WTC11 (cell line): ENCODE results near the gene ALK. TPM values are rescaled to one million over a fixed set of nuclear protein-coding genes. Genes with fewer than 3 reads are reported as not detected.

ENCODE experiments used
- ATAC-seq: fragments of 200-7000 bp; cut with Tn5 transposase; 2 replicates; pipeline ENCODE4 v1.10.0; 2021; ENCODE audit warnings: mild to moderate bottlenecking, moderate library complexity
- CTCF ChIA-PET: fragments of 300-600 bp; sonication (Branson Sonifier 250); formaldehyde crosslinking; loops from one replicate; lab custom pipeline; 2021; ENCODE audit warnings: antibody characterized with exemption; lab: Charles Lee
- POLR2A ChIA-PET: fragments of 350-600 bp; sonication (Branson Sonifier 250); formaldehyde crosslinking; loops from one replicate; lab custom pipeline; 2021; ENCODE audit warnings: antibody characterized with exemption; lab: Charles Lee
- DNase-seq: peaks from one replicate; pipeline ENCODE4 v3.0.0; 2021; ENCODE audit warnings: low spot score
- H3K27ac Mint-ChIP-seq: 2 replicates; pipeline ENCODE4 v1.8.0; 2021; ENCODE audit warnings: mixed read lengths
- H3K27me3 Mint-ChIP-seq: 2 replicates; pipeline ENCODE4 v1.8.0; 2021; ENCODE audit warnings: low read depth, mild to moderate bottlenecking, moderate library complexity, mixed read lengths
- H3K36me3 Mint-ChIP-seq: 2 replicates; pipeline ENCODE4 v1.8.0; 2021; ENCODE audit warnings: mixed read lengths
- H3K4me1 Mint-ChIP-seq: 2 replicates; pipeline ENCODE4 v1.8.0; 2022; ENCODE audit warnings: mixed read lengths
- H3K4me3 Mint-ChIP-seq: 2 replicates; pipeline ENCODE4 v1.8.0; 2021; ENCODE audit warnings: mild to moderate bottlenecking, moderate library complexity, mixed read lengths
- H3K9me3 Mint-ChIP-seq: 2 replicates; pipeline ENCODE4 v1.8.0; 2021; ENCODE audit warnings: mixed read lengths
- ATF1 ChIP-seq: sonication (generic); formaldehyde crosslinking; IDR thresholded peaks from 2 replicates; pipeline ENCODE4 v1.8.1; 2023; ENCODE audit warnings: mild to moderate bottlenecking, moderate library complexity, missing genetic modification reagents
- CREB1 ChIP-seq: sonication (generic); formaldehyde crosslinking; IDR thresholded peaks from 2 replicates; pipeline ENCODE4 v1.8.0; 2023; ENCODE audit warnings: mild to moderate bottlenecking, missing genetic modification reagents
- EMX1 ChIP-seq: fragments of 250-450 bp; sonication (Bioruptor Pico); IDR thresholded peaks from 2 replicates; pipeline ENCODE4 v1.8.0; 2021; ENCODE audit warnings: mild to moderate bottlenecking
- ESRRA ChIP-seq: sonication (generic); formaldehyde crosslinking; IDR thresholded peaks from 2 replicates; pipeline ENCODE4 v1.8.1; 2022; ENCODE audit warnings: mild to moderate bottlenecking, missing genetic modification reagents, borderline replicate concordance
- FOXJ3 ChIP-seq: sonication (generic); formaldehyde crosslinking; IDR thresholded peaks from 2 replicates; pipeline ENCODE4 v1.9.0; 2021; ENCODE audit warnings: missing genetic modification reagents, mild to moderate bottlenecking, borderline replicate concordance
- FOXK1 ChIP-seq: sonication (generic); formaldehyde crosslinking; IDR thresholded peaks from 2 replicates; pipeline ENCODE4 v1.8.0; 2022; ENCODE audit warnings: mild to moderate bottlenecking, moderate library complexity, missing genetic modification reagents
- GABPB1 ChIP-seq: sonication (generic); formaldehyde crosslinking; IDR thresholded peaks from 2 replicates; pipeline ENCODE4 v1.8.1; 2023; ENCODE audit warnings: mild to moderate bottlenecking, missing genetic modification reagents
- JAZF1 ChIP-seq: fragments of 250-450 bp; sonication (Bioruptor Pico); IDR thresholded peaks from 2 replicates; pipeline ENCODE4 v1.9.0; 2021; ENCODE audit warnings: moderate library complexity, mild to moderate bottlenecking, inconsistent platforms
- RELA ChIP-seq: sonication (generic); formaldehyde crosslinking; IDR thresholded peaks from 2 replicates; pipeline ENCODE4 v1.8.1; 2022; ENCODE audit warnings: missing genetic modification reagents, mild to moderate bottlenecking, borderline replicate concordance
- SP1 ChIP-seq: sonication (generic); formaldehyde crosslinking; conservative IDR thresholded peaks from 2 replicates; pipeline ENCODE4 v1.8.1; 2022; ENCODE audit warnings: missing genetic modification reagents
- TCF7 ChIP-seq: sonication (generic); formaldehyde crosslinking; IDR thresholded peaks from 2 replicates; pipeline ENCODE4 v1.8.0; 2022; ENCODE audit warnings: mild to moderate bottlenecking, low read depth, missing genetic modification reagents, moderate library complexity
- ZNF121 ChIP-seq: sonication (generic); formaldehyde crosslinking; IDR thresholded peaks from 2 replicates; pipeline ENCODE4 v1.8.0; 2023; ENCODE audit warnings: missing genetic modification reagents
- ZNF138 ChIP-seq: sonication (generic); formaldehyde crosslinking; conservative IDR thresholded peaks from 2 replicates; pipeline ENCODE4 v1.8.1; 2022; ENCODE audit warnings: mild to moderate bottlenecking, moderate library complexity, missing genetic modification reagents
- ZNF219 ChIP-seq: sonication (generic); formaldehyde crosslinking; IDR thresholded peaks from 2 replicates; pipeline ENCODE4 v1.8.0; 2023; ENCODE audit warnings: missing genetic modification reagents, mild to moderate bottlenecking, borderline replicate concordance
- ZNF232 ChIP-seq: sonication (generic); formaldehyde crosslinking; IDR thresholded peaks from 2 replicates; pipeline ENCODE4 v1.8.0; 2022; ENCODE audit warnings: mild to moderate bottlenecking, missing genetic modification reagents
- ZNF263 ChIP-seq: sonication (generic); formaldehyde crosslinking; IDR thresholded peaks from 2 replicates; pipeline ENCODE4 v1.8.1; 2022; ENCODE audit warnings: low read depth, mild to moderate bottlenecking, moderate library complexity, missing genetic modification reagents
- ZNF423 ChIP-seq: fragments of 250-450 bp; sonication (Bioruptor Pico); IDR thresholded peaks from 2 replicates; pipeline ENCODE4 v2.1.2; 2022; ENCODE audit warnings: mild to moderate bottlenecking, moderate library complexity
- total RNA-seq: library from RNA; stranded (reverse); gene quantifications from 3 replicates; pipeline ENCODE4 v1.2.3, GENCODE V29; 2021
- TF ChIP-seq, protein P1 (sequence below): fragments of 250-450 bp; sonication (Bioruptor Pico); conservative IDR thresholded peaks from 2 replicates; pipeline ENCODE4 v1.9.0; 2021; ENCODE audit warnings: mild to moderate bottlenecking
- TF ChIP-seq, protein P2 (sequence below): sonication (generic); formaldehyde crosslinking; IDR thresholded peaks from 2 replicates; pipeline ENCODE4 v1.8.0; 2022; ENCODE audit warnings: missing genetic modification reagents
- TF ChIP-seq, protein P3 (sequence below): fragments of 250-450 bp; sonication (Bioruptor Pico); IDR thresholded peaks from 2 replicates; pipeline ENCODE4 v1.9.0; 2021; ENCODE audit warnings: mild to moderate bottlenecking
- TF ChIP-seq, protein P4 (sequence below): fragments of 250-450 bp; sonication (Bioruptor Pico); IDR thresholded peaks from 2 replicates; pipeline ENCODE4 v1.8.0; 2021; ENCODE audit warnings: mild to moderate bottlenecking
- TF ChIP-seq, protein P5 (sequence below): sonication (generic); formaldehyde crosslinking; IDR thresholded peaks from 2 replicates; pipeline ENCODE4 v1.8.1; 2023; ENCODE audit warnings: mild to moderate bottlenecking, missing genetic modification reagents, moderate library complexity
- TF ChIP-seq, protein P6 (sequence below): fragments of 250-450 bp; sonication (Bioruptor Pico); IDR thresholded peaks from 2 replicates; pipeline ENCODE4 v2.1.2; 2022; ENCODE audit warnings: mild to moderate bottlenecking, moderate library complexity
- TF ChIP-seq, protein P7 (sequence below): sonication (generic); formaldehyde crosslinking; IDR thresholded peaks from 2 replicates; pipeline ENCODE4 v1.8.1; 2022; ENCODE audit warnings: mild to moderate bottlenecking, missing genetic modification reagents, moderate library complexity, borderline replicate concordance
- TF ChIP-seq, protein P8 (sequence below): sonication (generic); formaldehyde crosslinking; conservative IDR thresholded peaks from 2 replicates; pipeline ENCODE4 v1.8.1; 2022; ENCODE audit warnings: mild to moderate bottlenecking, missing genetic modification reagents

Gene ALK
- total RNA-seq, 1 experiment from 2014 or later, result not detected

DNA sequence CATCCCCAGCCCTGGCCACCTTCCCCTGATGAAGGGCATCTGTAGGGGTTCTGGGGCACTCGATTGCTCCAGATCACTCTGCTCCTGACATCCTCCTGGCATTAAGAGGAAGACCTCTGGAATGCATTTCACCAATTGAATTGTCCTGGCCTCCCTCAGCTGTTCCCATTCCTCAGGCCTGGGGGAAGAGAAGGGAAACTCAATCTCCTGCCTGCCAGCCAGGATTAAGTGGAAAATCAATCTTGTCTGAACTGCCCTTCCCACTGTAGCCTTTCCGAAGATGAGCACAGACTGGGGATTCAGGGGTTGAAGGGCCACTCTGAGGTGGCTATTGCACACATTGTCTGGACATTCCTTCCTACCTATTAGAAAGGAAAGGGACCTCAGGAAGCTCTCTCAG, 99.8 kb downstream of the ALK start:
- no peak for DNase-seq
- CTCF ChIA-PET, result no interaction called here

DNA sequence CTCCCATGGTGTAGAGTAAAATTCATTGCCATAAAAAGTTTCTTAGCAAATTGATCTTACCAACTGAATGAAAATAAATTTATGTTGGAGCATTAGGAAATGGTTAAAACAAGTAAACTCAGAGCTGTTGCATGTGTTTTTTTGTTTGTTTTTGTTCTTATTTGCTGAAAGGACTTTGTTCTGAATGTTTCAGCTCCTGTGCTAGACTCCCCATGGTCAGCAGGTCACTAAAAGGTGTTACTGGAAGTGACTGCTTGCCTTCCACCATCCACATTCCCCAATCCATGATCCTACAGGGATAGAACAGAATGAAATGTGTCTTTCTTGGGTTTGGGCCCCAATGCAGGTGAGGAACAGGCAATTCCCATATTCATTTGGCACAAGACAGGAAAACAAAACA, 101.8 kb downstream of the ALK start:
- ChIA-PET POLR2A (no interaction called here), CTCF (no interaction called here)
- Mint-ChIP-seq H3K4me3 (no peak overlapping the region), H3K27me3 (peaks cover 4% of the 10 kb centered on the region; the same call in 1 of the 2 replicates), H3K36me3 (peaks cover 19% of the 10 kb centered on the region), H3K9me3 (peaks cover 27% of the 10 kb centered on the region), H3K4me1 (peaks cover 16% of the 10 kb centered on the region), H3K27ac (no peak overlapping the region)
- DNase-seq (no peak), ATAC-seq (no peak)
- TF ChIP-seq ZNF121 (CRISPR knock-in tag) (no peak), FOXJ3 (CRISPR knock-in tag) (no peak), ATF1 (no peak), GABPB1 (CRISPR knock-in tag) (no peak), ZNF263 (no peak), EMX1 (CRISPR knock-in tag) (no peak), ESRRA (CRISPR knock-in tag) (no peak), CREB1 (no peak), ZNF138 (CRISPR knock-in tag) (no peak), ZNF219 (CRISPR knock-in tag) (no peak), ZNF423 (no peak)
- TF ChIP-seq, protein P1, sequence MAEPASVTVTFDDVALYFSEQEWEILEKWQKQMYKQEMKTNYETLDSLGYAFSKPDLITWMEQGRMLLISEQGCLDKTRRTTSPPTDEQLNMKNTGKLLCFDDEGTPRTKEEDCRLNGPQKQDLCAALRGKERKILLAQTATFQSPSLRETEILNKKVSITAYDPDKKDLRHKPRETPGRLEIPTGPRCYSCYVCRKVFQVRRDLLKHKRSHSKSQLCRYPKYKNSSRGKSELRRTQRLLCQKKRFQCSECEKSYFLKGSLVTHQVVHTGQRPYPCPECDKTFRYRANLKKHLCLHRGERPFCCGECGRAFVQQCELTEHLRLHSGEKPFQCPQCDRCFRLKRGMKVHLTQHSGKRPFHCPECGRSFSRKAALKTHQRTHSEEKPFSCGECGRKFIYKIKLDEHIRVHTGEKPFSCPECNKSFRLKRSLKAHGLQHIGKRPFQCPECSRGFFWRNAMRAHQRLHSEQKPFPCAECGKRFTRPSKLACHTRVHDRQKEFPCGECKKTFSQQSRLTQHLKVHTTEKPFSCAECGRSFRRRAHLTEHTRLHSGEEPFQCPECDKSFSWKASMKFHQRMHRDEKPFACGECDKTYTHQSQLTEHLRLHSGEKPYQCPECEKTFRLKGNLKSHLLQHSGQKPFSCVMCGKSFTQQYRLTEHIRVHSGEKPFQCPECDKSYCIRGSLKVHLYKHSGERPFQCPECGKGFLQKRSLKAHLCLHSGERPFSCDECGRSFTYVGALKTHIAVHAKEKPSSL, result no peak
- TF ChIP-seq, protein P2, sequence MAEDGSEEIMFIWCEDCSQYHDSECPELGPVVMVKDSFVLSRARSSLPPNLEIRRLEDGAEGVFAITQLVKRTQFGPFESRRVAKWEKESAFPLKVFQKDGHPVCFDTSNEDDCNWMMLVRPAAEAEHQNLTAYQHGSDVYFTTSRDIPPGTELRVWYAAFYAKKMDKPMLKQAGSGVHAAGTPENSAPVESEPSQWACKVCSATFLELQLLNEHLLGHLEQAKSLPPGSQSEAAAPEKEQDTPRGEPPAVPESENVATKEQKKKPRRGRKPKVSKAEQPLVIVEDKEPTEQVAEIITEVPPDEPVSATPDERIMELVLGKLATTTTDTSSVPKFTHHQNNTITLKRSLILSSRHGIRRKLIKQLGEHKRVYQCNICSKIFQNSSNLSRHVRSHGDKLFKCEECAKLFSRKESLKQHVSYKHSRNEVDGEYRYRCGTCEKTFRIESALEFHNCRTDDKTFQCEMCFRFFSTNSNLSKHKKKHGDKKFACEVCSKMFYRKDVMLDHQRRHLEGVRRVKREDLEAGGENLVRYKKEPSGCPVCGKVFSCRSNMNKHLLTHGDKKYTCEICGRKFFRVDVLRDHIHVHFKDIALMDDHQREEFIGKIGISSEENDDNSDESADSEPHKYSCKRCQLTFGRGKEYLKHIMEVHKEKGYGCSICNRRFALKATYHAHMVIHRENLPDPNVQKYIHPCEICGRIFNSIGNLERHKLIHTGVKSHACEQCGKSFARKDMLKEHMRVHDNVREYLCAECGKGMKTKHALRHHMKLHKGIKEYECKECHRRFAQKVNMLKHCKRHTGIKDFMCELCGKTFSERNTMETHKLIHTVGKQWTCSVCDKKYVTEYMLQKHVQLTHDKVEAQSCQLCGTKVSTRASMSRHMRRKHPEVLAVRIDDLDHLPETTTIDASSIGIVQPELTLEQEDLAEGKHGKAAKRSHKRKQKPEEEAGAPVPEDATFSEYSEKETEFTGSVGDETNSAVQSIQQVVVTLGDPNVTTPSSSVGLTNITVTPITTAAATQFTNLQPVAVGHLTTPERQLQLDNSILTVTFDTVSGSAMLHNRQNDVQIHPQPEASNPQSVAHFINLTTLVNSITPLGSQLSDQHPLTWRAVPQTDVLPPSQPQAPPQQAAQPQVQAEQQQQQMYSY (CRISPR knock-in tag), result no peak
- TF ChIP-seq, protein P3, sequence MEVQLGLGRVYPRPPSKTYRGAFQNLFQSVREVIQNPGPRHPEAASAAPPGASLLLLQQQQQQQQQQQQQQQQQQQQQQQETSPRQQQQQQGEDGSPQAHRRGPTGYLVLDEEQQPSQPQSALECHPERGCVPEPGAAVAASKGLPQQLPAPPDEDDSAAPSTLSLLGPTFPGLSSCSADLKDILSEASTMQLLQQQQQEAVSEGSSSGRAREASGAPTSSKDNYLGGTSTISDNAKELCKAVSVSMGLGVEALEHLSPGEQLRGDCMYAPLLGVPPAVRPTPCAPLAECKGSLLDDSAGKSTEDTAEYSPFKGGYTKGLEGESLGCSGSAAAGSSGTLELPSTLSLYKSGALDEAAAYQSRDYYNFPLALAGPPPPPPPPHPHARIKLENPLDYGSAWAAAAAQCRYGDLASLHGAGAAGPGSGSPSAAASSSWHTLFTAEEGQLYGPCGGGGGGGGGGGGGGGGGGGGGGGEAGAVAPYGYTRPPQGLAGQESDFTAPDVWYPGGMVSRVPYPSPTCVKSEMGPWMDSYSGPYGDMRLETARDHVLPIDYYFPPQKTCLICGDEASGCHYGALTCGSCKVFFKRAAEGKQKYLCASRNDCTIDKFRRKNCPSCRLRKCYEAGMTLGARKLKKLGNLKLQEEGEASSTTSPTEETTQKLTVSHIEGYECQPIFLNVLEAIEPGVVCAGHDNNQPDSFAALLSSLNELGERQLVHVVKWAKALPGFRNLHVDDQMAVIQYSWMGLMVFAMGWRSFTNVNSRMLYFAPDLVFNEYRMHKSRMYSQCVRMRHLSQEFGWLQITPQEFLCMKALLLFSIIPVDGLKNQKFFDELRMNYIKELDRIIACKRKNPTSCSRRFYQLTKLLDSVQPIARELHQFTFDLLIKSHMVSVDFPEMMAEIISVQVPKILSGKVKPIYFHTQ (CRISPR knock-in tag), result no peak
- TF ChIP-seq, protein P4, sequence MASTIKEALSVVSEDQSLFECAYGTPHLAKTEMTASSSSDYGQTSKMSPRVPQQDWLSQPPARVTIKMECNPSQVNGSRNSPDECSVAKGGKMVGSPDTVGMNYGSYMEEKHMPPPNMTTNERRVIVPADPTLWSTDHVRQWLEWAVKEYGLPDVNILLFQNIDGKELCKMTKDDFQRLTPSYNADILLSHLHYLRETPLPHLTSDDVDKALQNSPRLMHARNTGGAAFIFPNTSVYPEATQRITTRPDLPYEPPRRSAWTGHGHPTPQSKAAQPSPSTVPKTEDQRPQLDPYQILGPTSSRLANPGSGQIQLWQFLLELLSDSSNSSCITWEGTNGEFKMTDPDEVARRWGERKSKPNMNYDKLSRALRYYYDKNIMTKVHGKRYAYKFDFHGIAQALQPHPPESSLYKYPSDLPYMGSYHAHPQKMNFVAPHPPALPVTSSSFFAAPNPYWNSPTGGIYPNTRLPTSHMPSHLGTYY (CRISPR knock-in tag), result no peak
- TF ChIP-seq, protein P5, sequence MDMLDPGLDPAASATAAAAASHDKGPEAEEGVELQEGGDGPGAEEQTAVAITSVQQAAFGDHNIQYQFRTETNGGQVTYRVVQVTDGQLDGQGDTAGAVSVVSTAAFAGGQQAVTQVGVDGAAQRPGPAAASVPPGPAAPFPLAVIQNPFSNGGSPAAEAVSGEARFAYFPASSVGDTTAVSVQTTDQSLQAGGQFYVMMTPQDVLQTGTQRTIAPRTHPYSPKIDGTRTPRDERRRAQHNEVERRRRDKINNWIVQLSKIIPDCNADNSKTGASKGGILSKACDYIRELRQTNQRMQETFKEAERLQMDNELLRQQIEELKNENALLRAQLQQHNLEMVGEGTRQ, result no peak
- TF ChIP-seq, protein P6, sequence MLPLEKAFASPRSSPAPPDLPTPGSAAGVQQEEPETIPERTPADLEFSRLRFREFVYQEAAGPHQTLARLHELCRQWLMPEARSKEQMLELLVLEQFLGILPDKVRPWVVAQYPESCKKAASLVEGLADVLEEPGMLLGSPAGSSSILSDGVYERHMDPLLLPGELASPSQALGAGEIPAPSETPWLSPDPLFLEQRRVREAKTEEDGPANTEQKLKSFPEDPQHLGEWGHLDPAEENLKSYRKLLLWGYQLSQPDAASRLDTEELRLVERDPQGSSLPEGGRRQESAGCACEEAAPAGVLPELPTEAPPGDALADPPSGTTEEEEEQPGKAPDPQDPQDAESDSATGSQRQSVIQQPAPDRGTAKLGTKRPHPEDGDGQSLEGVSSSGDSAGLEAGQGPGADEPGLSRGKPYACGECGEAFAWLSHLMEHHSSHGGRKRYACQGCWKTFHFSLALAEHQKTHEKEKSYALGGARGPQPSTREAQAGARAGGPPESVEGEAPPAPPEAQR (CRISPR knock-in tag), result no peak

More for the DNA sequence above, 99.8 kb downstream of the ALK start:
- Mint-ChIP-seq H3K4me3 (no peak overlapping the region), H3K36me3 (peaks cover 30% of the 10 kb centered on the region), H3K9me3 (peaks cover 47% of the 10 kb centered on the region), H3K4me1 (peaks cover 14% of the 10 kb centered on the region), H3K27me3 (peaks cover 4% of the 10 kb centered on the region; the same call in 1 of the 2 replicates), H3K27ac (no peak overlapping the region)
- POLR2A ChIA-PET, result no interaction called here
- TF ChIP-seq TCF7 (no peak), SP1 (CRISPR knock-in tag) (no peak), RELA (CRISPR knock-in tag) (no peak), FOXK1 (CRISPR knock-in tag) (no peak), ATF1 (no peak), ZNF232 (no peak), JAZF1 (CRISPR knock-in tag) (no peak)
- TF ChIP-seq, protein P7, sequence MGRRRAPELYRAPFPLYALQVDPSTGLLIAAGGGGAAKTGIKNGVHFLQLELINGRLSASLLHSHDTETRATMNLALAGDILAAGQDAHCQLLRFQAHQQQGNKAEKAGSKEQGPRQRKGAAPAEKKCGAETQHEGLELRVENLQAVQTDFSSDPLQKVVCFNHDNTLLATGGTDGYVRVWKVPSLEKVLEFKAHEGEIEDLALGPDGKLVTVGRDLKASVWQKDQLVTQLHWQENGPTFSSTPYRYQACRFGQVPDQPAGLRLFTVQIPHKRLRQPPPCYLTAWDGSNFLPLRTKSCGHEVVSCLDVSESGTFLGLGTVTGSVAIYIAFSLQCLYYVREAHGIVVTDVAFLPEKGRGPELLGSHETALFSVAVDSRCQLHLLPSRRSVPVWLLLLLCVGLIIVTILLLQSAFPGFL (CRISPR knock-in tag), result no peak
- TF ChIP-seq, protein P8, sequence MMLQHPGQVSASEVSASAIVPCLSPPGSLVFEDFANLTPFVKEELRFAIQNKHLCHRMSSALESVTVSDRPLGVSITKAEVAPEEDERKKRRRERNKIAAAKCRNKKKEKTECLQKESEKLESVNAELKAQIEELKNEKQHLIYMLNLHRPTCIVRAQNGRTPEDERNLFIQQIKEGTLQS (CRISPR knock-in tag), result no peak
- no peak for ATAC-seq
